GM23338 (cell line): ENCODE measurements around the gene TSHZ2. TPM values are rescaled to one million over a fixed set of nuclear protein-coding genes. Genes with fewer than 3 reads are reported as not detected.

ENCODE experiments used
- ATAC-seq: fragments of 200-7000 bp; cut with Tn5 transposase; 3 replicates; pipeline ENCODE4 v1.9.1; 2020
- DNase-seq: peaks from one replicate; pipeline ENCODE4 v3.0.0-alpha.2; 2015; ENCODE audit warnings: low spot score
- H2AFZ ChIP-seq: fragments of 200-600 bp; sonication (generic); 2 replicates; pipeline ENCODE4 v1.8.0; 2016; ENCODE audit warnings: antibody characterized with exemption, mild to moderate bottlenecking, moderate library complexity
- H3F3A ChIP-seq: fragments of 200-600 bp; sonication (generic); replicated peaks from 2 replicates; pipeline ENCODE4 v1.8.0; 2017; ENCODE audit warnings: antibody characterized with exemption, mixed run types, low read depth
- H3K27ac ChIP-seq: fragments of 200-600 bp; sonication (generic); 2 replicates; pipeline ENCODE4 v1.6.1; 2016; ENCODE audit warnings: low read depth
- H3K27me3 ChIP-seq: fragments of 200-600 bp; sonication (generic); 2 replicates; pipeline ENCODE4 v1.8.0; 2016; ENCODE audit warnings: mild to moderate bottlenecking, mixed run types, moderate library complexity; ENCODE audit not compliant: insufficient read depth
- H3K36me3 ChIP-seq: fragments of 200-600 bp; sonication (generic); 2 replicates; pipeline ENCODE4 v1.8.0; 2016; ENCODE audit warnings: mild to moderate bottlenecking; ENCODE audit not compliant: insufficient read depth
- H3K4me1 ChIP-seq: fragments of 200-600 bp; sonication (generic); 2 replicates; pipeline ENCODE4 v1.8.0; 2016; ENCODE audit warnings: mild to moderate bottlenecking, moderate library complexity; ENCODE audit not compliant: insufficient read depth
- H3K4me2 ChIP-seq: fragments of 200-600 bp; sonication (generic); 2 replicates; pipeline ENCODE4 v1.7.1; 2017; ENCODE audit warnings: mixed run types
- H3K4me3 ChIP-seq: fragments of 200-600 bp; sonication (generic); 2 replicates; pipeline ENCODE4 v1.6.1; 2016; ENCODE audit warnings: mixed run types
- H3K79me2 ChIP-seq: fragments of 200-600 bp; sonication (generic); replicated peaks from 2 replicates; pipeline ENCODE4 v1.8.0; 2017; ENCODE audit warnings: mild to moderate bottlenecking; ENCODE audit not compliant: insufficient read depth
- H3K9me2 ChIP-seq: fragments of 200-600 bp; sonication (generic); 2 replicates; pipeline ENCODE4 v1.8.0; 2017; ENCODE audit not compliant: insufficient read depth
- H4K20me1 ChIP-seq: fragments of 200-600 bp; sonication (generic); replicated peaks from 2 replicates; pipeline ENCODE4 v1.8.0; 2017; ENCODE audit warnings: mild to moderate bottlenecking; ENCODE audit not compliant: insufficient read depth
- H3K27ac Mint-ChIP-seq: 2 replicates; pipeline ENCODE4 v1.8.0; 2020; ENCODE audit warnings: inconsistent platforms, mild to moderate bottlenecking, moderate library complexity, mixed read lengths
- H3K27me3 Mint-ChIP-seq: 3 replicates; pipeline ENCODE4 v1.8.0; 2022; ENCODE audit warnings: low read depth, mild to moderate bottlenecking, moderate library complexity, mixed read lengths, inconsistent platforms; ENCODE audit not compliant: insufficient read depth, poor library complexity
- H3K36me3 Mint-ChIP-seq: 3 replicates; pipeline ENCODE4 v1.8.0; 2021; ENCODE audit warnings: low read depth, mild to moderate bottlenecking, inconsistent platforms, moderate library complexity, mixed read lengths
- H3K4me1 Mint-ChIP-seq: 3 replicates; pipeline ENCODE4 v1.8.0; 2020; ENCODE audit warnings: mild to moderate bottlenecking, inconsistent platforms, mixed read lengths
- H3K4me3 Mint-ChIP-seq: 3 replicates; pipeline ENCODE4 v1.8.0; 2021; ENCODE audit warnings: moderate library complexity, mild to moderate bottlenecking, inconsistent platforms, mixed read lengths
- H3K9me3 Mint-ChIP-seq: 3 replicates; pipeline ENCODE4 v1.8.0; 2020; ENCODE audit warnings: moderate library complexity, mild to moderate bottlenecking, inconsistent platforms, mixed read lengths
- CREB1 ChIP-seq: fragments of 250-450 bp; sonication (Bioruptor Pico); IDR thresholded peaks from 2 replicates; pipeline ENCODE4 v1.5.0; 2020; ENCODE audit warnings: low read depth, mild to moderate bottlenecking, moderate library complexity
- ETS1 ChIP-seq: IDR thresholded peaks from 2 replicates; pipeline ENCODE4 v1.6.1; 2016; ENCODE audit warnings: antibody characterized with exemption
- EZH2 ChIP-seq: fragments of 200-600 bp; sonication (generic); IDR thresholded peaks from one replicate; pipeline ENCODE4 v1.8.0; 2017; ENCODE audit warnings: antibody characterized with exemption, mild to moderate bottlenecking, low read depth; ENCODE audit not compliant: unreplicated experiment
- EZH2phosphoT487 ChIP-seq: fragments of 200-600 bp; sonication (generic); IDR thresholded peaks from one replicate; pipeline ENCODE4 v1.8.1; 2018; ENCODE audit warnings: antibody characterized with exemption; ENCODE audit not compliant: unreplicated experiment
- JUNB ChIP-seq: IDR thresholded peaks from one replicate; pipeline ENCODE4 v1.6.1; 2016; ENCODE audit warnings: antibody characterized with exemption; ENCODE audit not compliant: unreplicated experiment
- NANOG ChIP-seq: IDR thresholded peaks from 2 replicates; pipeline ENCODE4 v1.6.1; 2016; ENCODE audit warnings: antibody characterized with exemption, borderline replicate concordance
- POLR2AphosphoS5 ChIP-seq: IDR thresholded peaks from 2 replicates; pipeline ENCODE4 v1.6.1; 2016; ENCODE audit warnings: antibody characterized with exemption, low read depth
- REST ChIP-seq: IDR thresholded peaks from one replicate; pipeline ENCODE4 v1.6.1; 2018; ENCODE audit warnings: antibody characterized with exemption; ENCODE audit not compliant: unreplicated experiment
- STAT1 ChIP-seq: IDR thresholded peaks from one replicate; pipeline ENCODE4 v1.6.1; 2016; ENCODE audit warnings: antibody characterized with exemption; ENCODE audit not compliant: unreplicated experiment
- ZNF114 ChIP-seq: fragments of 250-450 bp; sonication (Bioruptor Pico); IDR thresholded peaks from 2 replicates; pipeline ENCODE4 v1.5.0; 2020; ENCODE audit warnings: mild to moderate bottlenecking, moderate library complexity
- ZNF331 ChIP-seq: fragments of 250-450 bp; sonication (Bioruptor Pico); IDR thresholded peaks from 2 replicates; pipeline ENCODE4 v1.5.0; 2020; ENCODE audit warnings: low read depth, mild to moderate bottlenecking, moderate library complexity
- ZNF462 ChIP-seq: fragments of 250-450 bp; sonication (Bioruptor Pico); IDR thresholded peaks from 2 replicates; pipeline ENCODE4 v1.5.0; 2020; ENCODE audit warnings: mild to moderate bottlenecking, moderate library complexity
- polyA plus RNA-seq: library from polyadenylated mRNA; unstranded; fragments of >200 nt; fragmentation: Nextera tagmentation; extraction: Ambion mirVana; gene quantifications from 2 replicates; pipeline ENCODE4 v1.2.1, GENCODE V29; 2016
- total RNA-seq: library from RNA; depleted of rRNA; stranded (reverse); fragments of >200 nt; shearing (Covaris generic); gene quantifications from 2 replicates; pipeline ENCODE4 v1.2.3, GENCODE V29; 2014
- TF ChIP-seq, protein P1 (sequence below), 2 experiments: fragments of 200-600 bp in 1 of 2; sonication (generic) in 1 of 2; conservative IDR thresholded peaks; 2 replicates each; pipeline versions ENCODE4 v1.5.1 to v1.6.1; 2016 to 2017; ENCODE audit warnings: antibody characterized with exemption in 2 of 2, low read depth in 2 of 2, mild to moderate bottlenecking in 2 of 2, moderate library complexity in 1 of 2

The TSHZ2 gene
- total and polyA plus RNA-seq, 2 experiments from 2014 or later: 0.49 to 1.3 TPM

- DNase-seq (no peak), ATAC-seq (no peak)
- Histone ChIP-seq H3K36me3 (peaks cover 7% of the 10 kb centered on the region; the same call in 1 of the 2 replicates), H3K4me3 (no peak overlapping the region), H3K4me1 (no peaks in the 10 kb centered on the region), H3K9me2 (no peaks in the 10 kb centered on the region), H3K27ac (no peak overlapping the region), H4K20me1 (no peaks in the 10 kb centered on the region), H3K4me2 (no peak overlapping the region), H2AFZ (no peak overlapping the region), H3K27me3 (no peaks in the 10 kb centered on the region), H3F3A (no peaks in the 10 kb centered on the region), H3K79me2 (no peaks in the 10 kb centered on the region)
- peaks cover 2% of the 10 kb centered on the region for H3K27me3 Mint-ChIP-seq
- H3K4me1 Mint-ChIP-seq: no peaks in the 10 kb centered on the region
- peaks cover 22% of the 10 kb centered on the region for H3K9me3 Mint-ChIP-seq
- no peak overlapping the region for H3K27ac Mint-ChIP-seq
- no peak overlapping the region for H3K4me3 Mint-ChIP-seq
- peaks cover 13% of the 10 kb centered on the region; the same call in 2 of the 3 replicates for H3K36me3 Mint-ChIP-seq
- TF ChIP-seq ZNF331 (no peak), ZNF462 (CRISPR knock-in tag) (no peak), CREB1 (CRISPR knock-in tag) (no peak), POLR2AphosphoS5 (no peak), EZH2phosphoT487 (no peak), NANOG (no peak), JUNB (no peak), STAT1 (no peak), ETS1 (no peak), REST (no peak), ZNF114 (CRISPR knock-in tag) (no peak), EZH2 (no peak)
- TF ChIP-seq, protein P1, sequence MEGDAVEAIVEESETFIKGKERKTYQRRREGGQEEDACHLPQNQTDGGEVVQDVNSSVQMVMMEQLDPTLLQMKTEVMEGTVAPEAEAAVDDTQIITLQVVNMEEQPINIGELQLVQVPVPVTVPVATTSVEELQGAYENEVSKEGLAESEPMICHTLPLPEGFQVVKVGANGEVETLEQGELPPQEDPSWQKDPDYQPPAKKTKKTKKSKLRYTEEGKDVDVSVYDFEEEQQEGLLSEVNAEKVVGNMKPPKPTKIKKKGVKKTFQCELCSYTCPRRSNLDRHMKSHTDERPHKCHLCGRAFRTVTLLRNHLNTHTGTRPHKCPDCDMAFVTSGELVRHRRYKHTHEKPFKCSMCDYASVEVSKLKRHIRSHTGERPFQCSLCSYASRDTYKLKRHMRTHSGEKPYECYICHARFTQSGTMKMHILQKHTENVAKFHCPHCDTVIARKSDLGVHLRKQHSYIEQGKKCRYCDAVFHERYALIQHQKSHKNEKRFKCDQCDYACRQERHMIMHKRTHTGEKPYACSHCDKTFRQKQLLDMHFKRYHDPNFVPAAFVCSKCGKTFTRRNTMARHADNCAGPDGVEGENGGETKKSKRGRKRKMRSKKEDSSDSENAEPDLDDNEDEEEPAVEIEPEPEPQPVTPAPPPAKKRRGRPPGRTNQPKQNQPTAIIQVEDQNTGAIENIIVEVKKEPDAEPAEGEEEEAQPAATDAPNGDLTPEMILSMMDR (conservative IDR thresholded peaks at IDR 0.05; ENCODE audit: low read depth in 2 of 2): no peak
Observed at GRCh38 chr20:53466279-53466678, 494.1 kb downstream of the TSHZ2 start.
